HT1080 (cell line): ENCODE measurements around the gene NTM. TPM values are rescaled to one million over a fixed set of nuclear protein-coding genes. Genes with fewer than 3 reads are reported as not detected.
A peak's percentile ranks its signal among the peaks of the same experiment; 100 is the strongest.

Source experiments
- DNase-seq: peaks from one replicate; pipeline ENCODE4 v3.0.0-alpha.2; 2015; ENCODE audit warnings: low read depth
- total RNA-seq: library from RNA; depleted of rRNA; stranded (reverse); fragments of >200 nt; shearing (Covaris generic); gene quantifications from 2 replicates; pipeline ENCODE4 v1.2.3, GENCODE V29; 2014

Gene NTM
- total RNA-seq, 1 experiment from 2014 or later, result 65.7 TPM

DNA sequence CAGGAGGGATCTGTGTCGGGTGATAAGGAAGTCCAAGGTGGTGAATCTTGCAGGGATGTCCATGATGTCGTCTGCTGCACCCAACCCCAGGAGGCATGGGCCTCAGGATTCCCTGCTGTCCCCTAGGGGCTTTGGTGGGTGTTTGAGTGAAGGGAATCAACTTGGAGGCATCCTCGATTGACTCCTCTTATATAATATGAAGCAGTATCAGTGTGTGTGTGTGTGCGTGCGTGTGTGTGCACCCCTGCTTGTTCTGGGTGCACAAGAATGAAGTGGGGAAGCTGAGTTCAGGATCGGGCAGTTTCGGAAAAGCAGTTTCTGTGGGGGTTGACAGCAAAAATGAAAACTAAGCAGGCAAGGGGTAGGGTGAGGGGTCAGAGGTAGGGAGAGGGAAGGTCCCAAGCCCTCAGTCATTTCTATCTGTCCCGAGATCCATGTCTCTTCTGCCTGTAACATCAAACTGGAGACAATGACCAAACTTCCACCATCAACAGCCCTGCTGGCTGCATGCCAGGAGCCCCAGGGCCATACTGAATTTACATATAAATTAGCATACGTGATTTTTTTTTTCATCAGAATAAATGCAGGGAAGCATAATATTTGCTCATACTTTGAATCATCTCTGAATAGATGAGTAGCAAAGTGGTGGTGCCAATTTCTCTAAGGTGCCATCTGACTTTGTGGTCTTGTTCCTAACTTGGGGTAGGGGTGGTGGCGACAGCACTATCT lies 2.0 kb downstream of the NTM start:
- no peak for DNase-seq

DNA sequence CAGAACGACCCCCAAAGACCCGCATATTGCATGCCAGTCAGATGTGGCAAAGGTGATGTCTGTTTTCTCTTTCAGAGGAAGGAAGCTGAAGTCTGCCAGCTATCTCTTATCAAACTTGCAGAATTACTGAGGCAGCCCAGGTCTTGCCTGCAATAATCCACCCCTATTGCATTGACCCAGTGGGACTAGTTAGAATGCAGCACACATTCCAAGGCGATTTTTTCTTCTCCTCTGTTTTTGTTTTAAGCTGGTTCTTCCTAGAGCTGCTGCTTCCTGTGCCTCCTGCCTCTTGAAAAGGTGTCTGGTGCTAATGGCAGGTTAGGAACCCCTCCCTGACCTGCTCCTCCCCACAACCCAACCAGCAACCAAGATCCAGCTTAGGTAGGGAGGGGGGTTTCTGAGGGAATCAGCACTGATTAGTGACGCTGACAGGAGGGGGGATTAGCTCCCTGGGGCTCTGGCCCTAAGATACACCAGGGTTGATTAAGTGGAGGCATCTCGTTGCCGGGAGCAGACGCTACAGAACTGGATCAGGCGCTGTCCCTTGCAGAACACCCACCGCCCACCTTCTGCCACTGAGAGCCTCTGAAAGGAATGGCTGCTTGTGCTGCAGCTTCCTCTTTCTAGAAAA lies 2.8 kb downstream of the NTM start:
- DNase-seq, result no peak

DNA sequence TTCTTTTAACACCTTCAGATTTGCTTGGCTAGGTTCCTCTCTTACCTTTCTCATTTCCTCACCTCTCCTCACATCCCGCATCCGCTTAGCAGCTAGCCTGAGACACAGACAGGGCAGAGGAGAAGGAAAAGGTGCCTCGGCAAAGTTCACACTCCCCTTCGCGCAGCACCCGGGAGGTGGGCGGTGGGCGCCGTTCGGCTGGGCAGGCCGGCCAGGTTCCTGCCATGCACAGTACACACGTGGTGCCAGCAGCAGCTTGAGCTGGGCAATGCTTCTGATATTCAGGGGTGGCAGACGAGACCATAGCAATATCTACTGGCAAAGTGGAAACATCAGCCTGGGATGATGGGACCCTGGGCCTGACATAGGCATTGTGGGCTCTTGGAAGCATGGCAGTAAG lies 3.3 kb downstream of the NTM start:
- no peak for DNase-seq

DNA sequence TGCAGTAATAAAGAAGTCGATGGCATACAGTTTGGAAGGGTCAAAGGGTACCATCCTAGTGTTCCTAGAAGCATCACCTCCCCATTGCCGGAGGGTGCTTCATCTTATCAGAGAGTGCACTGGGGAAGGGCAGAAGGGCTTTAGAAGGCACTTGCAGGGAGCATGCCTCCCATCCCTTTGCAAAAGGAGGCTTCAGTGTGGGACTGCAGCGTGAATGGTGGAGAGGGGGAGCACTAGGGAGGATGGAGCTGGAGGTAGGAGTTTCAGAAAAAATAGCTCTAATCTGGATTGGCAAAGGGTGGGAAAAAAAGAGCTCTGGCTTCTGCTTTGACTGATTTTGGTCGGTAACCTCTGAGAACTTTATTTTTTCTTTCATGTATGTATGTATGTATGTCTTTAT lies 5.0 kb downstream of the NTM start:
- no peak for DNase-seq

DNA sequence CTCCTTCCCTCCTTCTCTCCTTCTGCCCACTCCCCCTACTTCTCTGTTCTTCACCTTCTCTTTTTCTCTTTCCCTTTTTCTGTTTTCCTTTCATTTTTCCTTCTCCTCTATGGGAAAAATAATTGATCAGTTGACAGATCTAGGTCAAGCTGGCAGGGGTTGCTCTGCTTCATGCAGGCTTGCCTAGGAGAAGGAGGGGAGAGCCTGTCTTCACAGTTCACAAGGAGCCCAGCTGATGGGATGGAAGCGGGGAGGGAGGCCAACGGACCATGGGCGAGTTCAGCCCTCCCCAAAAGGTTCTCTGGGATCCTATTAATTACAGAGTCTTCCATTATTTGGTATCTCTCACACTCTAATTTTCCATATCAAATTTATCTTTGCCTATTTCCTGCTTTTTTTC lies 5.5 kb downstream of the NTM start:
- DNase-seq, result no peak

DNA sequence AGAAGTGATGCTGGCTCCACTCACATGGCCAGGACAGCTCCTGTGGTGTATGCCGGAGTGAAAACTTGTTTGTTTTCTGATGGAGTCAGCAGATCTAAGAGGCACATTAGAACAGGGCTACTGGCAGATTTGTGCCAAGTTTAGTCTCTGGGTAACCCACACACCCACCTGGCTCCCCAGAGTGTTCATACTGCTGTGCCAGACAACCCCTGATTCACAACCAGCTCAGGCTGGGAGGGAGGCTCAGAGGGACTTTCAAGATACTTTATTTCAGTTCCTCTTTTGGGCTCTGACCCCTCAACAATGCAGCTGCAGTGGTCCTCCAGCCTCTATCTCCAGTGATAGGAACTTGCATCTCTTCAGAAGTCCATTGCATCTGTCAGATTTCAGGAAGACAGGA lies 8.5 kb downstream of the NTM start:
- no peak for DNase-seq

DNA sequence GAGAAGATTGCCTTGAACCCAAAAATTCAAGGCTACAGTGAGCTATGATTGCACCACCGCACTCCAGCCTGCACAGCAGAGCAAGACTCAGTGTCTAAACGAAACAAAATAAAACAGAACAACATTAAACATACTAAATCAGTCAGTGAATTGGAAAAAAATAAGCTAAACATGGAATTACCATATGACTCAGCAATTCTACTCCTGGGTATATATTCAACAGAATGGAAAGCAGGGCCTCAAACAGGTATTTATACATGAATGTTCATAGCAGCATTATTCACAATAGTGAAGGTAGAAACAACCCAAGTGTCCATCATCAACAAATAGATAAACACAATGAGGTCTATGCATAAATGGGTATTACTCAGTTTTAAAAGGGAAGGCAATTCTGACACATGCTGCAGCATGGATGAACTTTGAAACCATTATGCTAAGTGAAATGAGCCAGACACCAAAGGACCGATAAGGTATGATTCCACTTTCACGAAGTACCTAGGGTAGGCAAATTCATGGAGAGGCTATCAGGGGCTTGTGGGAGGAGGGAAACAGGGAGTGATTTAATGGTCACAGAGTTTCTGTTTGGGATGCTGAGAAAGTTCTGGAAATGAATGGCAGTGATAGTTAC lies 15.5 kb downstream of the NTM start:
- DNase-seq, result no peak

DNA sequence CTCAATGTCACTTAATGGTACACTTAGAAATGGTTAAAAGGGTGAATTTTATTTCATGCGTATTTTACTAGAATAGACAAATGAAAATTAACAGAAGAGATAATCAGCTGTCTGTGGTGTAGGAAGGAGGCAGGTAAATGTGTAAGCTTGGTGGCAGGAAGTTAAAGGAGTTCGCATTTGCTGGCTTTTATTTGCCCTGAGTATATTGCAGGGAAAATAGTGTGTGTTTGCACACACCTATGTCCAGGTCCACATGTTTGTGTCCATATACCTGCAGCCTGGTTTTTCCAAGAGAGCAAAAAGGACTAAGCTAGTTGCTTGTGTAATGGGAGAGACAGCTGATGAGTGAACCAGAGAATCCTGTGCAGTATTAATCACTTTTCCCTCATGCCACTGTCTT lies 16.0 kb downstream of the NTM start:
- no peak for DNase-seq

DNA sequence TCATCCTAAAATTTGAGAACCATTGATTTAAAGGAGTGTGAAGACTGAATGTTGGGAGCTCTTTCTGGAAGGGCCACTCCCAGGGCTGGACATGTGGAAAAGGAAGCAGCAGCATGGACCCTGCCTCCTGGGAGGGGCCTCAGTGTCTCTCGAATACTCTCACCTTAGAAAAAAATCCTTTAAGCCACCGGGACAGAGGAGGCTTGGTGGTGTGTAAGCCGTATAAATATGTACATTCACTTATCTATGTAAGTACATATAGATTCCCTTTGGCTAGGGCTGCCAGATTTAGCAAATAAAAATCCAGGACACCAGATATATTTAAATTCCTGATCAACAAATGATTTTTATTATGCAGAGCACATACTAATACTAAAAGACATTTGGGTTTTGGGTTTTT lies 17.6 kb downstream of the NTM start:
- DNase-seq, result no peak

DNA sequence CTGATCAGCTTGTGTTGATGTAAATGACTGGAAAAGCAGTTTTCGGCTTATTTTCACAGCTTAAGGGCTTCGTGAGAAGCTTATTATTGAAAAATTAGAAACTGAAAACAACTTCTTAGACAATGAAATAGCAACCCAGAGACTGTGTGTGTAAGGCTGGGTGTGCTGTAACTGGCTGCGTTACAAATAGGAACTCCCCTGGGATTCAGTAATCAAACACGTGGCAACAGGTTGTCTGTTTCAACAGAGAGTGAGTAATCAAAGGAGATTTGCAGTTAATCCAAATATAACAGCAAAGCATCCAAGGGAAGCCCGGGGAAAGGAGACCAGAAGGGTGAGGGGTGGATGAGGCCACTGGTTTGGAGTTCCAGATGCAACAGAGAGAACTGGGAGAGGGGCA lies 19.2 kb downstream of the NTM start:
- peak; percentile 40 for DNase-seq

DNA sequence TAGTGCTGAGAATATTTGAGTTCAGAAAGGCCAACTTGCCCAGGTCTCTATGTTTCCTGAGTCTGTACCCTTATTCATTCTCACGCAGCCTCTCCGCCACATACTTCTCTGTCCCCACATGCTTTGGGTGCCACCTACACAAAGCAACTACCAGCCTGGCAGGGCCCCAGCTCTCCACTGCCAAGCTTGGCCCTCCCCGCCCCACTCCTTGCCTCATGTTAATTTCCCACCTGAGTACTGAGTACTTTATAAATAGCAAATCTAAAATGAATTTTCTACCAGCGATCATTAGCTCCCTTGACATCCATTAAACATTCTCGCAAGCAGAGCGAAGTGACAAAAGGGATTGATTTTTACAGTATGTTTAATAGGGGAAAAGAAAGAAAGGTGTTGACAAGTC lies 20.8 kb downstream of the NTM start:
- no peak for DNase-seq

DNA sequence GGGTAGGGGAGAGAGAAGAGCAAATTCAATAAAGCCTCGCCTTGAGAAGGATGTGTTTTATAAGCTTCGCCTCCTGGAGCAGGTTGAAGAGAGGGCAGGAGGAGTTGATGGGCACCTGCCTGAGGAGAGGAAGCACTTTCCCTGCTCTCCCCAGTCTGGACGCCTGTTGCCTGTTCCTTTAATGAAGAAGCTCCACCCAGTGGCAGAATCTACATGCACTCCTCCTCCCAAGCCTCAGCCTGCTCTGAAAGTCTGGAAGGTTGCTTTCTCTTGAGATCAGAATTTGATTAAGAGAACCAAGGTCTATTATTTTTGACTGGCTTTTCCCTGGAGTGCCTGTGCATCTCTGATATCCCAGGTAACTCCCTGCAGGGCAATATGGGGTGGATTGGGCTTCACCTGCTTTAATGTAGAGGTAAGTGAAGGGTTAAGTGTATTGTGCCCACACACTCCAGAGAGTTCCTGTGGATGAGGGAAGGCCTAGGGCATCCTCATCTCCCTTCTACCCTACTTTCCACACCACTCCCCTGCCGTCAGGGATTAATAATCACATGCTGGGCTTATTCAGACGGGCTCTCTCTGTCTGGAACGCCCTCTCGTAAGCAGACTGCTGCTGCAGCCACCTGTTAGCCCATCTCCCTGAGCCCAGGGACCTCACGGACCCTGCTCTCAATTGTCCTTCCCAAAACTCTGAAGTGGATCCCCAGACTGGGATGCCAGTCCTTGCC lies 22.3 kb downstream of the NTM start:
- DNase-seq, result peak; percentile 49

DNA sequence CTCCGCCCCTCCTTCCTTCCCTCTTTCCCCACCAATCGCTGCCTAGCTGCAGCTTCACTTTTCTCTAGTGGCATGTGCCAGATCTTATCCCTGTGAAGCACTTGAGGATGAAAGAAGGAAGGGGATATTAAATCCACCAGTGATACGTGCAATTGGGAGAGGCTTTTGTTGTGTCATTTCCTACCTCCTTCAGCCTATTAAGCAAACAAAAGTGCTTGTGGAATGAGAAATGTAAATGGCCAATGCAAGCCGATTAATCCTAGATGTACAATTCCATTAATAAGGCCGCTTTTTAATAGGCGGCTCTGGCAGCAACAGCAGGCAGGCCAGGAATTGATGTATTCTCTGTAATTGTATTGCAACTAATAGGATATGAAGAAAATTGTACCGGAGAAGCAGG lies 23.3 kb downstream of the NTM start:
- no peak for DNase-seq

DNA sequence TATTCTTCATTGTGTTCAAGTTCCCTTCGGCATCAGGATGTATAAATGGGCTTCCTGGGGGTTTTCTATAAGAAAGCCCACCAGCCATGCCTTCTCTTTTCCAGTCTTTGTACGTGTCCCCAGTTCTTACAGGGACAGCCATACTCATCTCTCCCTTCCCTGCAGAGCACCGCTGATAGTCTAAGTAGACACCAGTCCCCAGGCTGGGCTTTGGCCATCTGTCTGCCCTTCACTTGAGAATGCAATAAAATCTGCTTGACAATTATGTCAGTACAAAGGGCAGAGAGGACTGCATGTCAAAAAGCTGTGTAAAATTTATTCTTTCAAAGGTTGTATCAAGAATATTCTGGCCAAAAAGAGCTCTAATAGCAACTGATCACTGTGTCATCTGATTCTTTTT lies 27.3 kb downstream of the NTM start:
- no peak for DNase-seq

DNA sequence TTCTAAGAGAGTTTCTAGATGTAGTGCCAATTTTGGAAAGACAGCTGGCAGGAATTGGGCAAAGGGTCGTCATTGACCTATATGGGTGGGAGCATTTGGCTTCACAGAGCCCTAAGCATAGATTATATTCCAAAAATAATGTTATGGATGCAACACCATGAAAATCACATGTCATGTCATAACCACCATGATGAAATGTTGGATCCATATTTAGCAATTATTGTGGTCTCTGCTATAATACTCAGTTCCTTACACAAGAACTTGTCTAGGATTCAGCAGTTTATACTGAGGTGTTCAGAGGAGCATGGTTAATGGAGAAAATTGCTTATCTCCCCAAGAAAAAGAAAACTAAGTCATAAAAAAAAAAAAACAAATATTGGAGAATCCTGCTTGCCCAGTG lies 31.6 kb downstream of the NTM start:
- DNase-seq, result no peak

DNA sequence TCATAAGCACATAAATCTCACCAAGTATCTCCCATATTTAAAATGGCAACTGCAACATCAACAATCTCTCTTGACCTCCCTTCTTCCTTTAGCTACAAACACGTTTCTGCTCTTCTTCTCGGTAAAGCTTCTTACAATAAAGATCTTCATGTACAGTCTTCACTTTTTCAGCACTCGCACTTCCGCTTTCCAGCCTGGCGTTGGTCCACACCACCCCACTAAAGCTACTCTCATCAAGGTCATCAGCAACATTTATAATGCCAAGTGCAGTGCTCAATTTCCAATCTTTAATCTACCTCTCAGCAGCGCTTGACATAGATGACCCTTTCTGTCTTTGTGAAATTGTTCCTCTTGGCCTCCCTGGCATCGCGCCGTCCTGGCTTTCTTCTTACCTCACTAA lies 33.6 kb downstream of the NTM start:
- DNase-seq, result no peak

DNA sequence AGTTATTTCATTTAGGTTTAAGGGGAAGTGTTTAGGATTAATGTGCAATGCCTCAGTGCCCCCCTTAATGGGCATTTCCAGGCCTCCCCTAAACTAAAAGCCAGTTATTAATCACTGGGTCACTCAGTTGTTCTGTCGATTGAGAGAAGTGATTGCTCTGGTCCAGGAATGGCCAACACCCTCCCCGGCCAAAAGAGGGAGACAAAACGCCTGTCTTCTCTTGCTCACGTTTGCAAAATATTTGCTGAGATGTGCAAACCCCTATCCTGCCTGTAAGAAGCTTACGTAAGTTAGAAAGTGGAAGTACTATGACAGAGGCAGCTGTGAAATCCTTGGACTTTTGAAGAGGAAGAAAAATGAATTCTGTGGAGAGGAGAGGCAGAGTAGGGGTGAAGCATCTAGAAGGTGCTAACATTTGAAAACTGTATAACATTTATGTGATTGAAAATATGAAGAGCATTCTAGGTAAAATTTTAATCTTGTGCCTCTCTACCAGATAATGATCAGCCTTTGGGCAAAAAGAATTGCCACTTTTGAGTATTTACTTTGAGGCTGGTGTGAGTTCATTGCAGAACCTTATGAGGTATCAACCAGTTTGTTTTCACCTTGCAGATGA lies 37.7 kb downstream of the NTM start:
- DNase-seq, result peak; percentile 71

DNA sequence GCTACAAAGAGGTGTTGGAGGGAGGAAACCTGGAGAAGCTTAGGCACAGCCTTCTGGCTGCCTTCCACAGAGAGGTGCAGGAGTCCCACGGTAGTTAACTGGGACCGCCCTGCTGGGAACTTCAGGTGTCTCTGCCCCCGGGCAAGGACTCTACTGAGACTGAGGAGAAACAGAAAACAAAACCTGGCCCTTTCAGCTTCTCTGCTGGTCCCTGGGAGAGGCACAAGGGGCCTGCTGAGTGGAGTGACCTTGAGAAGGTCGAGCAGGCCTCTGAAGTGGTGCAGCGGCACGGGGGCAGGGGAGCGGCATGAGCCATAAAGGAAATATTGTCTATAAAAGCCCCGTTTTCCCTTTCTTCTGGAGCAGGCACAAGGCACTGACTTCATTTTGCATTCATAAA lies 38.9 kb downstream of the NTM start:
- no peak for DNase-seq

DNA sequence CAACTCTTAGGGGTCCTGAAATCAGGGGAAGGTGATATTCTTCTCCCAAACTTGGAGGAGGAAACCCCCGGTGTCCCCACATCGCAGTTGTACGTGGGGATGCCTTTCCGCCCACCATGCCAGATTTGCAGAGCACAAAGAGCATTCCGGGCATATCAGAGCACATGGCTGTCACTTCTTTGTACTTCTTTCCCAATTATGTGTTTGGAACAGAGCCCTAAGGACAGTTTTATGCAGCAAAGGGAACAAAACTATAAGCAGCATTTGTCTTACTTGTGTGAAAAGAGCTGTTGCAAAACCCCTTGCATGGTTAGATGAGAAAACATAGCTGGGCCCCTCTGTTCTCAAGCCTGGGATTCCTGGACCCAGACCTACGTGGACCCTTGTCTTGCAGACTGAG lies 41.2 kb downstream of the NTM start:
- DNase-seq, result no peak

DNA sequence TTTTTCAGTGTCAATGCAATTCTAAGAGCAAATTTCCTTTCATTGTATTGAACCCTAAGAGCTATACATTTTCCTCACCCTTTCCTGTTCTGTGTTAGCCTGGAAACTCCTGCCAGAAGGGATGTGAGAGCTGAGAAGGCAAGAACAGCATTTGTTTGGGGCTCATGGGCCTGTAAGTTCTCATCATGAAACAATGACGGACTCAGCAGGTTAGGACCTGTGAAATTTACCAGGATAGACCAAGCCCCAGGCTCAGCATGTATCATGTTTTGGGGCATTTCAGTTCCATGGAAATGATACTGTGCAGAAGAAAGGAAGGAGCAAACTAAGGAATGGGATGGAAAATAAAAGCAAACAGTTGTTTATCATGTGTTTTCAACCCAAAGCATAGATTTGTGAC lies 41.6 kb downstream of the NTM start:
- no peak for DNase-seq

DNA sequence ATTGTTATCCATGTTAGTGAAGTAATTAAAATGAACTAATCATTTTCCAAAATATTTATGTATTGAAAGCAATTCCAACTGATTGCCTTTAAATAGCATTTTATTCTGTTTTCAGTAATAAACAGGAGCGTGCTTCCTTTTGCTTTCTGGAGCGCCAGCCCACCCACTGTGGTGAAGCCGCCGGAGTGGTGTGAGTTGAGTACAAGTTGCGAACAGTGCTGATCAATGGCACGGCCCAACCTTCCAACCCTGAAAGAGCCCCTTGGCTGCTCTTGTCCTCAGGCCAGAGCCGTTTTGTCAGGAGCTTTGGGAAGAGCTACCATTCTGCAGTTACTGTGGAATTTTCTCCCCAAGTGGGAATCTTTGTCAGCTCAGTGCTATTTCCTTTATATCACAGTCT lies 42.8 kb downstream of the NTM start:
- DNase-seq, result no peak

DNA sequence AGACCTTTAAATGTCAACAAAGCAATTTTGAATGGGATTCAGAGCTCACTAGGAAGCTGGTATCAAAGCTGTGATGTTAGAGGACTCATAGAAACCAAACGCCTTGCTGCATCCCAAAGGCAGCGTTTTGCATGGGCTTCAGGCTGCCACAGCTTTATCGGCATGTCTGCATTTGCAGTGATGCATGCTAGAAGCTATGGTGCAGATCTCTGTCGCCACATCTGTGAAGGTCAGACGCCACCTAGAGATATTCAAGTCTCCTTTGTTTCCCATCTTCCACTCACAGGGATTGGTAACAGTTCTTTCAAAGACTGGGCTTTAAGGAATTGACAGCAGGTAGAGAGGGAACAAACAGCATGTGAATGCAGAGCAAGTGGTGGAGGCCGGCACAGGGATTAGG lies 47.8 kb downstream of the NTM start:
- no peak for DNase-seq
